ENCODE measurements around the gene PTCSC3.

The PTCSC3 gene

GRCh38 chr14:36204461-36205073 lies 28.0 kb upstream of the PTCSC3 start:
- TF ChIP-seq CTCF (IDR thresholded peaks at IDR 0.05), result no peak

GRCh38 chr14:36198378-36198777 lies 21.9 kb upstream of the PTCSC3 start:
- no peak for TF ChIP-seq CTCF (IDR thresholded peaks at IDR 0.05)

- TF ChIP-seq CTCF (IDR thresholded peaks at IDR 0.05), result no peak
Measured at GRCh38 chr14:36194663-36195062, 18.1 kb upstream of the PTCSC3 start.

- TF ChIP-seq CTCF (IDR thresholded peaks at IDR 0.05), result no peak
Measured at GRCh38 chr14:36192530-36192929, 16.0 kb upstream of the PTCSC3 start.

- no peak for TF ChIP-seq CTCF (IDR thresholded peaks at IDR 0.05)
Measured at GRCh38 chr14:36183402-36183801, 6.9 kb upstream of the PTCSC3 start.

- TF ChIP-seq CTCF (IDR thresholded peaks at IDR 0.05), result no peak
Measured at GRCh38 chr14:36181417-36181816, 4.9 kb upstream of the PTCSC3 start.

GRCh38 chr14:36177489-36177888 lies 967 bp upstream of the PTCSC3 start:
- no peak for TF ChIP-seq CTCF (IDR thresholded peaks at IDR 0.05)

Data from LNCAP (cell line).